A549 (cell line): ENCODE measurements around the gene AHCTF1. TPM values are rescaled to one million over a fixed set of nuclear protein-coding genes. Genes with fewer than 3 reads are reported as not detected.
A peak's percentile ranks its signal among the peaks of the same experiment; 100 is the strongest.
"Not testable (repeated sequence)": the region's sequence is repeated elsewhere in the genome, so short reads cannot be mapped to it uniquely, and the experiment has no call there.

ENCODE experiments used
- ATAC-seq, 2 experiments: fragments of 200-7000 bp in 1 of 2; fragments of >200 bp in 1 of 2; cut with Nextera tagmentation in 1 of 2; cut with Tn5 transposase in 1 of 2; 3 replicates each; pipeline versions ENCODE4 v1.8.0 to v1.9.1; 2018 to 2020; ENCODE audit warnings: mild to moderate bottlenecking in 1 of 2, moderate library complexity in 1 of 2
- CTCF ChIA-PET: fragments of 300-600 bp; sonication (Branson Sonifier 250); formaldehyde crosslinking; extraction: SDS; loops from one replicate; lab custom pipeline; 2021; ENCODE audit warnings: antibody characterized with exemption, inconsistent platforms; lab: Yijun Ruan, JAX
- POLR2A ChIA-PET: fragments of 350-600 bp; formaldehyde crosslinking; extraction: SDS; loops from one replicate; lab custom pipeline; 2021; ENCODE audit warnings: antibody characterized with exemption, inconsistent platforms; lab: Yijun Ruan, JAX
- DNase-seq, 2 experiments: peaks; one replicate each; pipeline versions ENCODE4 v3.0.0 to v3.0.0-alpha.2; 2011 to 2016; ENCODE audit warnings: low read depth in 1 of 2, low spot score in 1 of 2
- FAIRE-seq: peaks from 2 replicates; lab custom pipeline; 2011; peaks lifted over from hg19 to GRCh38; lab: Jason Lieb, UNC
- H3K27ac ChIP-seq, 2 experiments: fragments of >200 bp; sonication (Bioruptor Twin); formaldehyde crosslinking; 3 replicates each; pipeline ENCODE4 v1.5.1; 2016 to 2017
- H3K4me1 ChIP-seq: fragments of >200 bp; sonication (Bioruptor Twin); formaldehyde crosslinking; 3 replicates; pipeline ENCODE4 v1.6.1; 2016
- H3K4me2 ChIP-seq: fragments of >200 bp; sonication (Bioruptor Twin); formaldehyde crosslinking; 3 replicates; pipeline ENCODE4 v1.6.1; 2016
- H3K4me3 ChIP-seq: fragments of >200 bp; sonication (Bioruptor Twin); formaldehyde crosslinking; 3 replicates; pipeline ENCODE4 v1.5.1; 2016
- H3K9me3 ChIP-seq: fragments of >200 bp; sonication (Bioruptor Twin); formaldehyde crosslinking; 3 replicates; pipeline ENCODE4 v1.6.1; 2016
- CBX8 ChIP-seq: fragments of 200-600 bp; sonication (generic); IDR thresholded peaks from 2 replicates; pipeline ENCODE4 v1.6.1; 2016
- CHD2 ChIP-seq: fragments of 150-350 bp; IDR thresholded peaks from 2 replicates; pipeline ENCODE4 v1.6.1; 2014; ENCODE audit warnings: low read length; ENCODE audit not compliant: partially characterized antibody
- CHD4 ChIP-seq: fragments of 200-600 bp; sonication (generic); IDR thresholded peaks from 2 replicates; pipeline ENCODE4 v1.6.1; 2016; ENCODE audit warnings: antibody characterized with exemption, mild to moderate bottlenecking, borderline replicate concordance
- EHF ChIP-seq: fragments of 250-450 bp; sonication (Bioruptor Pico); IDR thresholded peaks from 2 replicates; pipeline ENCODE4 v1.5.0; 2020; ENCODE audit warnings: mild to moderate bottlenecking
- ESRRA ChIP-seq: fragments of 150-350 bp; IDR thresholded peaks from 2 replicates; pipeline ENCODE4 v1.6.1; 2014; ENCODE audit warnings: mild to moderate bottlenecking, low read length, borderline replicate concordance
- FOSL2 ChIP-seq, 2 experiments: fragments of 450-650 bp in 1 of 2; fragments of >200 bp in 1 of 2; sonication (Bioruptor Twin) in 1 of 2; formaldehyde crosslinking; IDR thresholded peaks; 2 replicates each; pipeline versions ENCODE4 v1.5.0 to v1.6.1; 2016 to 2020; ENCODE audit warnings: mild to moderate bottlenecking in 1 of 2, moderate library complexity in 1 of 2
- FOXS1 ChIP-seq: fragments of 250-450 bp; sonication (Bioruptor Pico); IDR thresholded peaks from 2 replicates; pipeline ENCODE4 v1.5.0; 2020; ENCODE audit warnings: mild to moderate bottlenecking, moderate library complexity
- GATA3 ChIP-seq: IDR thresholded peaks from 2 replicates; pipeline ENCODE4 v1.6.1; 2012; ENCODE audit warnings: borderline replicate concordance
- HEYL ChIP-seq: fragments of 250-450 bp; sonication (Bioruptor Pico); IDR thresholded peaks from 2 replicates; pipeline ENCODE4 v1.8.0; 2021; ENCODE audit warnings: mild to moderate bottlenecking, moderate library complexity
- HOXA7 ChIP-seq: fragments of 250-450 bp; sonication (Bioruptor Pico); IDR thresholded peaks from 2 replicates; pipeline ENCODE4 v1.5.0; 2020; ENCODE audit warnings: mild to moderate bottlenecking, moderate library complexity
- HOXB5 ChIP-seq: fragments of 250-450 bp; sonication (Bioruptor Pico); IDR thresholded peaks from 2 replicates; pipeline ENCODE4 v1.5.0; 2020; ENCODE audit warnings: mild to moderate bottlenecking, moderate library complexity
- MAFK ChIP-seq: fragments of 450-650 bp; IDR thresholded peaks from 2 replicates; pipeline ENCODE4 v1.6.1; 2014; ENCODE audit not compliant: partially characterized antibody
- MAZ ChIP-seq: fragments of 150-350 bp; IDR thresholded peaks from 2 replicates; pipeline ENCODE4 v1.6.1; 2014; ENCODE audit warnings: antibody characterized with exemption, low read depth, low read length, borderline replicate concordance
- MYC ChIP-seq: IDR thresholded peaks from 2 replicates; pipeline ENCODE4 v1.6.1; 2012; ENCODE audit warnings: mild to moderate bottlenecking, inconsistent platforms, low read length, improper control_type of control experiment, borderline replicate concordance
- NPAS2 ChIP-seq: fragments of 250-450 bp; sonication (Bioruptor Pico); IDR thresholded peaks from 2 replicates; pipeline ENCODE4 v1.8.0; 2022; ENCODE audit warnings: mild to moderate bottlenecking, moderate library complexity, borderline replicate concordance
- POLR2A ChIP-seq: IDR thresholded peaks from 2 replicates; pipeline ENCODE4 v1.6.1; 2012; ENCODE audit warnings: mild to moderate bottlenecking, low read length
- RAD21 ChIP-seq, 2 experiments: fragments of >200 bp in 1 of 2; sonication (Bioruptor Twin) in 1 of 2; formaldehyde crosslinking in 1 of 2; IDR thresholded peaks in 1 of 2; conservative IDR thresholded peaks in 1 of 2; 2 replicates in 1 of 2; 3 replicates in 1 of 2; pipeline ENCODE4 v1.6.1; 2012 to 2018; ENCODE audit warnings: inconsistent platforms in 1 of 2
- RCOR1 ChIP-seq: fragments of 150-350 bp; IDR thresholded peaks from 2 replicates; pipeline ENCODE4 v1.6.1; 2014; ENCODE audit warnings: antibody characterized with exemption, low read length, low read depth
- RNF2 ChIP-seq: fragments of 200-600 bp; sonication (generic); IDR thresholded peaks from 2 replicates; pipeline ENCODE4 v1.6.1; 2016; ENCODE audit warnings: low read depth, mild to moderate bottlenecking, antibody characterized with exemption, moderate library complexity, borderline replicate concordance
- SMC3 ChIP-seq: fragments of >200 bp; sonication (Bioruptor Twin); formaldehyde crosslinking; IDR thresholded peaks from 3 replicates; pipeline ENCODE4 v1.6.1; 2018; ENCODE audit warnings: inconsistent platforms
- TFCP2L1 ChIP-seq: fragments of 250-450 bp; sonication (Bioruptor Pico); IDR thresholded peaks from 2 replicates; pipeline ENCODE4 v1.5.0; 2021; ENCODE audit warnings: mild to moderate bottlenecking
- WGBS: methylation state at CpG from one replicate; pipeline ENCODE4 v1.1.6; 2017; ENCODE audit errors: missing lambda C conversion rate; 5-methylcytosine and 5-hydroxymethylcytosine counted together
- polyA plus RNA-seq, 4 experiments: library from polyadenylated mRNA; depleted of rRNA in 3 of 4; stranded (reverse); fragments of >200 nt; fragmentation: RNase III in 1 of 4; extraction: RNeasy Plus Mini Kit Qiagen cat#74134 plus additional on column Dnase treatment in 1 of 4; gene quantifications; 2 replicates in 3 of 4; 3 replicates in 1 of 4; pipeline ENCODE4 v1.2.3, GENCODE V29; 2011 to 2017
- TF ChIP-seq, protein P1 (sequence below): IDR thresholded peaks from 2 replicates; pipeline ENCODE4 v1.6.1; 2012
- TF ChIP-seq, protein P2 (sequence below): fragments of 250-450 bp; sonication (Bioruptor Pico); IDR thresholded peaks from 2 replicates; pipeline ENCODE4 v1.5.0; 2021; ENCODE audit warnings: mild to moderate bottlenecking, moderate library complexity, borderline replicate concordance
- TF ChIP-seq, protein P3 (sequence below): IDR thresholded peaks from 2 replicates; pipeline ENCODE4 v1.6.1; 2012

The AHCTF1 gene
- polyA plus RNA-seq, 2 of the 4 experiments (the other 2 are of a cell fraction): 27.0 to 44.7 TPM

DNA sequence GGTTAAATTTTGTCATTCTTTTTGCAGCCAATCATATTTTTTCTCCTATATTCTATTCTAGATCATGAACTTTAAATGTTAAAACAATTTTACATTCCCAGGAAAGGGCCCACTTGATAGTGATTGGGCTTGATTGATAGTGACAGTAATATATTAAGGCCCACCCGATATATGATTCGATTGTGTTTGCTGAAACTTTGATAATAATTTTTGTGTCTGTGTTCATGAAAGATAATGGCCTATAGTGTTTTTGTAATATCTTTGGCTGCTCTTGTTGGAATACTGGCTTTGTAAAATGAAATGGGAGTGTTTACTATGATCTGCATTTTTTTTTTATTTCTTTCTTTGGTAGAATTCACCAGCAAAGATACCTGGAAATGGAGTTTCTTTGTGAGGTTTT lies 107.2 kb downstream of the AHCTF1 start:
- TF ChIP-seq, protein P1, sequence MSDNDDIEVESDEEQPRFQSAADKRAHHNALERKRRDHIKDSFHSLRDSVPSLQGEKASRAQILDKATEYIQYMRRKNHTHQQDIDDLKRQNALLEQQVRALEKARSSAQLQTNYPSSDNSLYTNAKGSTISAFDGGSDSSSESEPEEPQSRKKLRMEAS: no peak
- TF ChIP-seq FOXS1 (CRISPR knock-in tag) (no peak), GATA3 (no peak), ESRRA (no peak), CBX8 (no peak), HEYL (CRISPR knock-in tag) (no peak), FOSL2 (IDR thresholded peaks at IDR 0.05) (no peak), FOSL2 (CRISPR knock-in tag; IDR thresholded peaks at IDR 0.05) (no peak), NPAS2 (no peak), MYC (no peak), RCOR1 (no peak), RAD21 (conservative IDR thresholded peaks at IDR 0.05 in 1 of 2, IDR thresholded peaks at IDR 0.05 in 1 of 2) (no peak), RNF2 (no peak), HOXA7 (CRISPR knock-in tag) (no peak), CHD2 (no peak)
- TF ChIP-seq, all 56 proteins: peak for 0
- peaks cover 14% of the 10 kb centered on the region; the same call in 2 of the 3 replicates for H3K9me3 ChIP-seq
- DNase-seq: no peak
- ATAC-seq: no peak
- POLR2A ChIA-PET: no interaction called here
- H3K4me1 ChIP-seq: no peaks in the 10 kb centered on the region
- CTCF ChIA-PET: no interaction called here
- 89% methylated on average over 2 of the region's 2 CpGs for WGBS
- H3K4me3 ChIP-seq: no peak overlapping the region
- no peak overlapping the region for H3K4me2 ChIP-seq
- FAIRE-seq: no peak
- H3K27ac ChIP-seq: no peak overlapping the region

DNA sequence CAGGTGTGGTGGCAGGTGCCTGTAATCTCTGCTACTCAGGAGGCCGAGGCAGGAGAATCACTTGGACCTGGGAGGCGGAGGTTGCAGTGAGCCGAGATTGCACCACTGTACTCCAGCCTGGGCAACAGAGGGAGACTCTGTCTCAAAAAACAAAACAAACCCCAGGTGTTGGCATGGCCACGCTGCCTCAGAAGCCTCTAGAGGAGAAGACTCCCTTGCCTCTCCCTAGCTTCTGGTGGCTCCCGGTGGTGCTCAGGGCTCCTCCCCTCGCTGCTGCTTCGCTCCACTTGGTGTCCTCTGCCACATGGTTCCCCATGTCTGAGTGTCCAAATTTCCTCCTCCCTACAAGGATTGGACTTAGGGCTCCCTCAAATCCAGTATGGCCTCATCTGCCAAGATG lies 109.6 kb downstream of the AHCTF1 start:
- CTCF ChIA-PET, POLR2A ChIA-PET, H3K27ac ChIP-seq, FAIRE-seq, H3K9me3 ChIP-seq, H3K4me3 ChIP-seq, ATAC-seq, DNase-seq, H3K4me2 ChIP-seq, H3K4me1 ChIP-seq: not testable (repeated sequence)
- 47% methylated on average over 7 of the region's 7 CpGs for WGBS

DNA sequence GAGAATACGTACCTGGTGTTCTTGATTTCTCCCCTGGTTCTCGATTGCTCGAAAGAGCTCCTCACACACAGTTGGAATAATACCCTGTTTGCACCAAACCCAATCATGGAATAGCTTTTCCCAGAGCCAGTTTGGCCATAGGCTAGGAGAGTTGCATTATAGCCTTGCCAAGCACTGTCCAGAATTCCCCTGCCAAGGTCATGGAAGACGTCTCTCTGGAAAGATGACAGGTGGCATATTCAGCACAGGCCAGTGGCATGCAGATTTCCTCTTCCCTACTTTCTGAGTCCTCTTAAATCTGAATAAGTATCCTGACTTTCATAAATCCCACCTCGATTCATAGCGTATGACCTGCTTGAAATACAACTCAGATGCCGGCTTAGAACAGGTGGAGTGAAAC lies 111.1 kb downstream of the AHCTF1 start:
- FAIRE-seq (no peak), DNase-seq (no peak)

DNA sequence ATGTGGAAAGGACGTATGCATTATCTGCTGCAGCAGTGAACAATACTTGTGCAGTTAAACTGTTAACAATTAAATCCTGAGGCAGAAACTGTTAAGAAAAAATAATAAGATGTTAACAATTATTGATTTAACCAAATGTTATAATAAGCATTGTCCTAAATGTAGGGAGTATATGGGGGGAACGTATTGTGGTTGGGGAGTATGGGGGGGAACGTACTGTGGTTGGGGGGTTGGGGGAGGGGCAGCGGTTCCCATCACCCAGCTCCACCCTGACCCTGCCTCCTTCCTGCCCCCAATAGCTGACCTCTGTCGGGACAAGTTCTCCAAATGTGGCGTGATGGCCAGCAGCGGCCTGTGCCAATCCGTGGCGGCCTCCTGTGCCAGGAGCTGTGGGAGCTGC lies 114.0 kb downstream of the AHCTF1 start:
- ATAC-seq, DNase-seq, CTCF ChIA-PET, H3K9me3 ChIP-seq, H3K4me3 ChIP-seq, H3K4me2 ChIP-seq, H3K4me1 ChIP-seq, FAIRE-seq, H3K27ac ChIP-seq, POLR2A ChIA-PET: not testable (repeated sequence)
- WGBS: 28% methylated on average over 3 of the region's 9 CpGs

More for the DNA sequence above, 111.1 kb downstream of the AHCTF1 start:
- Histone ChIP-seq H3K4me1 (no peaks in the 10 kb centered on the region), H3K4me2 (no peak overlapping the region), H3K4me3 (no peak overlapping the region), H3K9me3 (no peaks in the 10 kb centered on the region), H3K27ac (no peak overlapping the region)
- ATAC-seq: peak; percentile 44; a peak in 4 of 6 replicates
- TF ChIP-seq, protein P1: no peak
- TF ChIP-seq MAFK (no peak), TFCP2L1 (CRISPR knock-in tag) (no peak), RNF2 (no peak), HOXA7 (CRISPR knock-in tag) (no peak), RCOR1 (no peak), CHD2 (no peak), MAZ (no peak), HOXB5 (CRISPR knock-in tag) (no peak), MYC (no peak), GATA3 (no peak), POLR2A (no peak), CHD4 (no peak), SMC3 (no peak), NPAS2 (no peak), EHF (CRISPR knock-in tag) (no peak), RAD21 (conservative IDR thresholded peaks at IDR 0.05 in 1 of 2, IDR thresholded peaks at IDR 0.05 in 1 of 2) (no peak)
- TF ChIP-seq, protein P2, sequence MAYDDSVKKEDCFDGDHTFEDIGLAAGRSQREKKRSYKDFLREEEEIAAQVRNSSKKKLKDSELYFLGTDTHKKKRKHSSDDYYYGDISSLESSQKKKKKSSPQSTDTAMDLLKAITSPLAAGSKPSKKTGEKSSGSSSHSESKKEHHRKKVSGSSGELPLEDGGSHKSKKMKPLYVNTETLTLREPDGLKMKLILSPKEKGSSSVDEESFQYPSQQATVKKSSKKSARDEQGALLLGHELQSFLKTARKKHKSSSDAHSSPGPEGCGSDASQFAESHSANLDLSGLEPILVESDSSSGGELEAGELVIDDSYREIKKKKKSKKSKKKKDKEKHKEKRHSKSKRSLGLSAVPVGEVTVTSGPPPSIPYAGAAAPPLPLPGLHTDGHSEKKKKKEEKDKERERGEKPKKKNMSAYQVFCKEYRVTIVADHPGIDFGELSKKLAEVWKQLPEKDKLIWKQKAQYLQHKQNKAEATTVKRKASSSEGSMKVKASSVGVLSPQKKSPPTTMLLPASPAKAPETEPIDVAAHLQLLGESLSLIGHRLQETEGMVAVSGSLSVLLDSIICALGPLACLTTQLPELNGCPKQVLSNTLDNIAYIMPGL: no peak
- TF ChIP-seq, protein P3, sequence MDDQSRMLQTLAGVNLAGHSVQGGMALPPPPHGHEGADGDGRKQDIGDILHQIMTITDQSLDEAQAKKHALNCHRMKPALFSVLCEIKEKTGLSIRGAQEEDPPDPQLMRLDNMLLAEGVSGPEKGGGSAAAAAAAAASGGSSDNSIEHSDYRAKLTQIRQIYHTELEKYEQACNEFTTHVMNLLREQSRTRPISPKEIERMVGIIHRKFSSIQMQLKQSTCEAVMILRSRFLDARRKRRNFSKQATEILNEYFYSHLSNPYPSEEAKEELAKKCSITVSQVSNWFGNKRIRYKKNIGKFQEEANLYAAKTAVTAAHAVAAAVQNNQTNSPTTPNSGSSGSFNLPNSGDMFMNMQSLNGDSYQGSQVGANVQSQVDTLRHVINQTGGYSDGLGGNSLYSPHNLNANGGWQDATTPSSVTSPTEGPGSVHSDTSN: no peak
- 41% methylated on average over 7 of the region's 7 CpGs for WGBS
- POLR2A ChIA-PET: no interaction called here
- CTCF ChIA-PET: no interaction called here
